Uterus (tissue), 2 donors: ENCODE data around the gene L1CAM.

Source experiments
- POLR2A ChIP-seq, 2 donors: fragments of 450-650 bp; IDR thresholded peaks; one replicate each; pipeline ENCODE4 v1.6.1; 2016; ENCODE audit warnings: antibody characterized with exemption in 2 of 2, mild to moderate bottlenecking in 1 of 2, moderate library complexity in 1 of 2
- TF ChIP-seq, protein P1 (sequence below), 4 experiments: fragments of 200-600 bp in 2 of 4; fragments of 450-650 bp in 2 of 4; sonication (generic) in 2 of 4; IDR thresholded peaks; one replicate each; pipeline ENCODE4 v1.5.1; 2016 to 2019; ENCODE audit warnings: antibody characterized with exemption in 4 of 4, mild to moderate bottlenecking in 2 of 4, moderate library complexity in 1 of 4

DNA sequence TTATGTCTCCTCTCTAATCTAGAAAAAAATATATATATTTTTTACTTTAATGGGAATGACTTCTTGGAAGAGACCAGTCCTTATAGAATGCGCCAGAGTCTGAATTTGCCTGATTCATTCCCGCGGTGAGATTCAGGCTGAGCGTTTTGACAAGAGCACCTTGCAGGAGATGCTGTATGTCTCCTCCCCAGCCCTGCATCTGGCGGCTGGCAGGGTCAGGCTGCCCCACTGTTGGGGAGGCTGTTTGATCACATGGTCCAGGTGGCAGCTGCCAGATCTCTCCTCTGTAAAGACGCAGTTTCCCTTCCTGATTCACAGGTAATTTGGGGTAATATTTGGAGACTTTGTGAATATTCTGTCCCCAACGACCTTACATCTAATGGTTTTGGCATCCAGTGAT, 65.4 kb downstream of the L1CAM start:
- TF ChIP-seq, protein P1, sequence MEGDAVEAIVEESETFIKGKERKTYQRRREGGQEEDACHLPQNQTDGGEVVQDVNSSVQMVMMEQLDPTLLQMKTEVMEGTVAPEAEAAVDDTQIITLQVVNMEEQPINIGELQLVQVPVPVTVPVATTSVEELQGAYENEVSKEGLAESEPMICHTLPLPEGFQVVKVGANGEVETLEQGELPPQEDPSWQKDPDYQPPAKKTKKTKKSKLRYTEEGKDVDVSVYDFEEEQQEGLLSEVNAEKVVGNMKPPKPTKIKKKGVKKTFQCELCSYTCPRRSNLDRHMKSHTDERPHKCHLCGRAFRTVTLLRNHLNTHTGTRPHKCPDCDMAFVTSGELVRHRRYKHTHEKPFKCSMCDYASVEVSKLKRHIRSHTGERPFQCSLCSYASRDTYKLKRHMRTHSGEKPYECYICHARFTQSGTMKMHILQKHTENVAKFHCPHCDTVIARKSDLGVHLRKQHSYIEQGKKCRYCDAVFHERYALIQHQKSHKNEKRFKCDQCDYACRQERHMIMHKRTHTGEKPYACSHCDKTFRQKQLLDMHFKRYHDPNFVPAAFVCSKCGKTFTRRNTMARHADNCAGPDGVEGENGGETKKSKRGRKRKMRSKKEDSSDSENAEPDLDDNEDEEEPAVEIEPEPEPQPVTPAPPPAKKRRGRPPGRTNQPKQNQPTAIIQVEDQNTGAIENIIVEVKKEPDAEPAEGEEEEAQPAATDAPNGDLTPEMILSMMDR (IDR thresholded peaks at IDR 0.05), result no peak
- TF ChIP-seq POLR2A (IDR thresholded peaks at IDR 0.05), result no peak
